ENCODE measurements around the gene GALE.
"Not testable (repeated sequence)": the region's sequence is repeated elsewhere in the genome, so short reads cannot be mapped to it uniquely, and the experiment has no call there.

GALE gene

DNA sequence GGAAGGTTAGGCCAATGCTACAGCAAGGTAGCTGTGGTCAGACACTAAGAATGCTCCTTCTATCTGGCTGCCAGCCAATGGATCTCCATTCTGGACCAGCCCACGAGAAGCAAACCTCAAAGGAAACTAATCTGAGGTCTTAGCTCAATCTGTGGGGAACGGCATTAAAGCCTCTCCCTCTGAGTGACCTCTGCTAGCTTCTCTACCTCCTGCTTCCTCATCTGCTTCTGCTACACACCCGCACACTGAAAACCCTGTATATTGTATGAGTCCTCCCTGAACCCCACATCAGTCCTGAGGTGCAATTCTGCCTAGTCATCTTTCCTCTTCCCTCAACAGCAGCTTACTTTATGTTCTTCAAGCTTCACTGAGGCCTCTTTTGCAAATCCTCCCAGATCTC lies 6.9 kb upstream of the GALE start:
- no peak for DNase-seq

- no peak for DNase-seq
Measured at GRCh38 chr1:23806280-23806679, 5.7 kb upstream of the GALE start.

GRCh38 chr1:23805025-23805424 lies 4.5 kb upstream of the GALE start:
- no peak for DNase-seq

DNA sequence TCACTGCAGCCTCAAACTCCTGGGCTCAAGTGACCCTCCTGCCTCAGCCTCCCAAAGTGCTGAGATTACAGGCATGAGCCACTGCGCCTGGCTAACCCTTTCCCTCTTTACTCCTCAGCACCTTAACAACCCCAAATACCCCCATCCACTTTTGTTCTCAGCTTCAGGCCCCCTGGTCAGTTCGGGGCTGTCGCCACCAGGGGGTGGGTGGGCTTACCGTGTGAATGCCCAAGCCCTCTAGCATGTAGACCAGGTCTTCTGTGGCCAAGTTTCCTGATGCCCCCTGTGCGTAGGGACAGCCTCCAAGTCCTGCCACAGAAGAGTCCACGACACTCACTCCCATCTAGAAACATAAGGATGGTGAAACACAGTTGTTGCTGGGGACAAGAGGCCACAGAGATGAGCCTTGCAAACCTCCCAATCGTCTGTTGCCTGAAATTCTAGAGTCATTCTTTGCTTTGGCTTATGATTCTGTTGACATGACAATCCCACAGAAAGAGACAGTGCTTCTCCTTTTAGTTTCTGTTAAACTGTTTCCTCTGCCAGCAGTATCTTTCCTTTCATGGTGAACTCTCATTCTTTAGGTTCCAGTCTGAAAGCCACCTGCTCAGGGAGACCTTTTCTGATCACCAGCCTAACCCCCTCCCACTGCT lies 3.8 kb upstream of the GALE start:
- no peak for DNase-seq

DNA sequence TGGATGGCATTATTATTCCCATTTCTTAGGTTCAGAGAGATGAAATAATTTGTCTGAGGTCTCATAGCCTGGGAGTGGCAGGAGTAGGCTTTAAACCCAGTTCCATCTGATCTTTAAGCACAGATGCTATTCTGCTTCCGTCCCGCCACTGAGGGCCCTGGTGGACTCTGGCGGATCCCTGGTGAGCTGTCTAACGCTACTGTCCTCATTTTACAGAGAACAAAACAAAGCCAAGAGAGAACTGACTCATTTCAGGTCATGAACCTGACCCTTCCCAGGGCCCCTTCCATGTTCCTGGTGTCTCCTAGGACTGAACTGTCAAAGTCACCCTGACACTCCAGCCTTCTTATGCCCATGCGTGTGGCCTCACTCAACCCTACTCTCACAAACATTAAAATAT lies 3.1 kb upstream of the GALE start:
- no peak for DNase-seq

GRCh38 chr1:23802809-23803342 lies 2.3 kb upstream of the GALE start:
- DNase-seq = not testable (repeated sequence)

DNA sequence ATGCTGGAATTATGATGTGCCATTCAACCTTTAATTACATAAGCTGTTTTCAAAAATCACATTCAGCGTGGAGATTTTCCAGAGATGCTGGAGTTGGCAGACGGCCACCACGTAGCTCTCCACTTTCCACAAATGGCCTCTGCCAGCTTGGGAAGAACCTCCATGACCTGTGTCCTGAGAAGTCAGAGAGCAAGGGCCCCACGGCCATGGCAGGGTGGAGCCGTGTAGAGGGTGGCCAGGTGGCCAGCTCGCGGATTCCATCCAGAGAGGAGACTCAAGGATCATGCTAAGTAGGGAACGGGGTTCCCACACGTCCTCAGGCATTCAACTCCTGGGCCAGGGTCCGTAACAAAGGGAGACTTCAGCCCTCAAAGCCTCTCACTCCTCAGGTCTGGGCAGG lies 1.3 kb upstream of the GALE start:
- DNase-seq = no peak

DNA sequence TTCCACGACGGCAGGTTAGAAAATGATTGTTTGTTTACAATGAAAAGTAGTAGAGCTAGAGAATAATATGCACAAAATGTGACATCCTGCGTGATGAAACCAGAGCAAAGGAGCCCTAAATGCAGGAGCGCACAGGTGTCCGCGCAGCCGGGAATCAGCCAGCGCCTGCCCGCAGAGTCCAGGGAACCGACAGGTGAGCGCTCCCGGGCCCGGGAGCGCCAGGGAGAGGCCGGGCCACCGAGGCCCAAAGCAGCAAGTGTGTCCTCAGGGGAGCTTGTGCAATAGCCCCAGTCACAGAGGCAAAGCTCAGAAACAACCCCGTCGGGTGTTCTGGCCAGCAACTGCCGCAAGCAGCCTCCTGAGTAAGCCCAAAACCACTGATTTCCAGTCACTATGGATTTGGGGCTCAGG lies 789 bp upstream of the GALE start:
- DNase-seq = no peak

GRCh38 chr1:23799570-23800399 lies 769 bp downstream of the GALE start:
- peak; percentile 51 for DNase-seq

GRCh38 chr1:23799255-23799569 lies 1.3 kb downstream of the GALE start:
- DNase-seq = no peak

DNA sequence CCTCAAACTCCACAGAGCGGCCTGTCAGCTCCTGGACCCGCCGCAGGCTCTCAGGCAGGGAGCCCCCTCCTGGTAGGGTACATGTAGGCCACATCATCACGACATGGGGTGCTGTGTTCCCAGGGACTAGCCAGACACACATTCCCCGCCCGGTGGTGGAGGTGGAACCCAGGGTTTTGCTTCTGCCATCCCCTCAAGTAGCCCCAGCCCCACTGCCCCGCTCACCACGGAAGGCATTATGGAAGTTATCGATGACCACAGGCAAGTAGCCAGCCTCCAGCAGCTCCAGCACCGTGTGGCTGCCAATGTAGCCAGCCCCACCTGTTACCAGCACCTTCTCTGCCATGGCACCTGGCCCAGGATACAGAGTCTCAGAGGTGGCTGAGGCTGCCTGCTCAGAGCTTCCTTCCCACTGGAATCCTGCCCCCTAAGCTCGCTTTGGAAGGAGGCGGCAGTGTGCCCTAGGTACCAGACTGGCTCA lies 1.9 kb downstream of the GALE start:
- DNase-seq = no peak

- no peak for DNase-seq
Measured at GRCh38 chr1:23797478-23798448, 2.8 kb downstream of the GALE start.

DNA sequence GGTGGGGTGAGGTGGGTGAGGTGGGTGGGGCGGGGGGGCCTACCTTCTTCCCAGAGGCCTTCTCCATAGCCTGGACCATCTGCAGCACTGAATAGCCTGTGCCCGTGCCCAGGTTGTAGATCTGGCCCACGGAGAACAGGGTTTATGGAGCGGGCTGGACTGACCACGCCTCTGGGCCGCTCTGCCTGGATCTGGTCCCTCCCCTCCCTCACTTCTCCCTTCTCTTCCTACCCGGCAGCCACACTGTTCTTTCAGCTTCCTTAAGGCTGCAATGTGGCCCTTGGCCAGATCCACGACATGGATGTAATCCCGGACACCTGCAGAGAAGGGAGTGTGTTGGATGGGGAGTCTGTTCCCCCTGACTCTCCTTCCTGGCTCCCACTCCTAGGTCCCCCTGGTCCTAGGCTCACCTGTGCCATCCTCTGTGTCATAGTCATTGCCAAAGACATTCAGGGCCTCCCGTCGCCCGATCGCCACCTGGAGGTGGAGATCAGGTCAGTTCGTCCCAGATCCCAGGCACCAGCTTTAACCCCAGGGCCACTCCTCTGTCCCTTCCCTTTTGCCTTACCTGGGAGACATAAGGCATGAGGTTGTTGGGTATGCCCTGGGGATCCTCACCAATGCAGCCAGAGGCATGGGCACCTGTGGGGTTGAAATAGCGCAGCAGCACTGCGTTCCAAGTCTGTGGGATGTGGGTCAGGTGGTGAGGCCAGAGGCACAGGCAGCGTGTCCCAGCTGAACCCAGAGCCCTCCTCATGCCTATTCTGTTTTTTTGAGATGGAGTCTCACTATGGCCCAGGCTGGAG lies 3.9 kb downstream of the GALE start:
- no peak for DNase-seq

DNA sequence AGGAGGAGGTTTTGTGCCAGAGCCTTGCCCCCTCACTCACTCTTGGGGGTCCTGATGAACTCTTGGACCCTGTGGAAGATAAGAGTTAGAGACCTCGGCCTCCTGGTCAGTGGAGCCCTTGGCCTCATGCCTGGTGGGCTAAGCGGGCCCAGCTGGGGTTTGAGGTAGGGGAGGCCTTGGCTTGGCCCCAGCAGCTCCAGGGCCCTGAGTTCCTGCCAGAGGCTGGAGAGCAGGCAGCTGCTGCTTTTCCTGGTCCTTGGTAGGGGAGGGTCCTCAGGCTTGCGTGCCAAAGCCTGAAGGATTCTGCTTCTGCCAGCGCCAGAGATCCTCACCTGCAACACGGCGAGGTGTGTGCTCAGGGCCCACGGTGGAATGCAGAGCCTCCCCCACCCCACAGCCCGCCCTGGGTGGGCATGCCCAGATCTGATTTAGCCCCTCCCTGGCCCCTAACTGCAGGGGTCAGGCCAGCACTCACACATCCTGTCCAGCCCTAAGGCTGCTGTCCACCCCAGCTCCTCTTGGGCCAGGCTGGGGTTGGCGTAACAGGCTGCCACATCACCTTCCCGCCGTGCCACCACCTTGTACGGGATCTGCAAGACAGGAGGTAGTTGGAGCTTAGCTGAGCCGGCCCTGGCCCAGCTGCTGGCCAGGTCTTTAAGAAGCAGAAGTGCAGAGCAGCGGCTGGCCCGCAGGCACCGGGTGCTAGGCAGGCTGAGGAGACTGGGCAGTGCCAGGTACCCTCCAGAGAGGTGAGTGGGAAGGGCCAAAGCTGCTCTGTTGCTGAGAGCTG lies 4.7 kb downstream of the GALE start:
- no peak for DNase-seq

DNA sequence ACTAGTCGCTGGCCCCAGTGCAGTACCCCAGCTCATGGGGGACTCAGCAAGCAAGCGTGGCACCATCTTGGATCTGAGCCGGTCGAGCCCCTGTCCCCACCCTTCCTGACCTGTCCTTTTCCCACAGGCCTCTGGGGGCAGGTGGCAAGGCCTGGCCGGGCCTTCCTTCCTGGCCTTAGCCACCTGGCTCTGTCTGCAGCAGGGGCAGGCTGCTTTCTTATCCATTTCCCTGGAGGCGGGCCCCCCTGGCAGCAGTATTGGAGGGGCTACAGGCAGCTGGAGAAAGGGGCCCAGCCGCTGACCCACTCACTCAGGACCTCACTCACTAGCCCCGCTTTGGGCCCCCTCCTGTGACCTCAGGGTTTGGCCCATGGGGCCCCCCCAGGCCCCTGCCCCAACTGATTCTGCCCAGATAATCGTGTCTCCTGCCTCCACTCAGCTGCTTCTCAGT lies 5.8 kb downstream of the GALE start:
- not testable (repeated sequence) for DNase-seq

GRCh38 chr1:23793861-23794731 lies 6.5 kb downstream of the GALE start:
- DNase-seq = no peak

- DNase-seq = peak; percentile 54
Measured at GRCh38 chr1:23793018-23793781, 7.4 kb downstream of the GALE start.

- no peak for DNase-seq
Measured at GRCh38 chr1:23792151-23792945, 8.2 kb downstream of the GALE start.

Measured in CD4-positive, alpha-beta T cell treated with Interleukin-15 for 1 hour (primary cell).